Smooth muscle cell (in vitro differentiated cells): ENCODE results near the gene NHLRC2. TPM values are rescaled to one million over a fixed set of nuclear protein-coding genes. Genes with fewer than 3 reads are reported as not detected.

ENCODE experiments used
- DNase-seq: peaks from one replicate; lab custom pipeline; 2025; ENCODE audit not compliant: unreplicated experiment; lab: John Stamatoyannopoulos, UW
- H2AFZ ChIP-seq: fragments of 200-600 bp; sonication (generic); 2 replicates; pipeline ENCODE4 v1.6.0; 2016; ENCODE audit warnings: antibody characterized with exemption, low read depth, mild to moderate bottlenecking
- H3F3A ChIP-seq: fragments of 200-600 bp; sonication (generic); 2 replicates; pipeline ENCODE4 v1.6.0; 2017; ENCODE audit warnings: antibody characterized with exemption, low read depth
- H3K27ac ChIP-seq: fragments of 200-600 bp; sonication (generic); 2 replicates; pipeline ENCODE4 v1.5.1; 2016; ENCODE audit warnings: low read depth, mild to moderate bottlenecking
- H3K27me3 ChIP-seq: fragments of 200-600 bp; sonication (generic); 2 replicates; pipeline ENCODE4 v1.6.1; 2016; ENCODE audit warnings: low read depth, mild to moderate bottlenecking
- H3K36me3 ChIP-seq: fragments of 200-600 bp; sonication (generic); 2 replicates; pipeline ENCODE4 v1.5.1; 2016; ENCODE audit warnings: low read depth
- H3K4me1 ChIP-seq: fragments of 200-600 bp; sonication (generic); 2 replicates; pipeline ENCODE4 v1.5.1; 2016; ENCODE audit warnings: low read depth
- H3K4me2 ChIP-seq: fragments of 200-600 bp; sonication (generic); 2 replicates; pipeline ENCODE4 v1.6.0; 2016; ENCODE audit warnings: mild to moderate bottlenecking
- H3K4me3 ChIP-seq: fragments of 200-600 bp; sonication (generic); 2 replicates; pipeline ENCODE4 v1.5.1; 2016; ENCODE audit warnings: mild to moderate bottlenecking
- H3K79me2 ChIP-seq: fragments of 200-600 bp; sonication (generic); 2 replicates; pipeline ENCODE4 v1.6.0; 2016; ENCODE audit warnings: low read depth, mild to moderate bottlenecking
- H3K9ac ChIP-seq: fragments of 200-600 bp; sonication (generic); 2 replicates; pipeline ENCODE4 v1.6.0; 2016; ENCODE audit warnings: low read depth
- H3K9me3 ChIP-seq: fragments of 200-600 bp; sonication (generic); replicated peaks from 2 replicates; pipeline ENCODE4 v1.5.1; 2016; ENCODE audit warnings: low read depth
- H4K20me1 ChIP-seq: fragments of 200-600 bp; sonication (generic); 2 replicates; pipeline ENCODE4 v1.6.0; 2016; ENCODE audit warnings: low read depth
- WGBS: methylation state at CpG from one replicate; pipeline ENCODE4 v1.1.7; 2016; ENCODE audit warnings: low lambda C conversion rate; 5-methylcytosine and 5-hydroxymethylcytosine counted together
- polyA plus RNA-seq: library from polyadenylated mRNA; unstranded; fragments of >200 nt; fragmentation: Nextera tagmentation; extraction: Ambion mirVana; gene quantifications from 2 replicates; pipeline ENCODE4 v1.2.1, GENCODE V29; 2016
- total RNA-seq: library from RNA; depleted of rRNA; stranded (reverse); fragments of >200 nt; gene quantifications from 2 replicates; pipeline ENCODE4 v1.2.3, GENCODE V29; 2014
- TF ChIP-seq, protein P1 (sequence below): fragments of 200-600 bp; sonication (generic); IDR thresholded peaks from 2 replicates; pipeline ENCODE4 v1.5.1; 2017; ENCODE audit warnings: borderline replicate concordance, mild to moderate bottlenecking, antibody characterized with exemption; ENCODE audit not compliant: insufficient read depth, poor library complexity, severe bottlenecking

Gene NHLRC2
- total and polyA plus RNA-seq, 2 experiments from 2014 or later: 5.1 to 14.4 TPM

DNA sequence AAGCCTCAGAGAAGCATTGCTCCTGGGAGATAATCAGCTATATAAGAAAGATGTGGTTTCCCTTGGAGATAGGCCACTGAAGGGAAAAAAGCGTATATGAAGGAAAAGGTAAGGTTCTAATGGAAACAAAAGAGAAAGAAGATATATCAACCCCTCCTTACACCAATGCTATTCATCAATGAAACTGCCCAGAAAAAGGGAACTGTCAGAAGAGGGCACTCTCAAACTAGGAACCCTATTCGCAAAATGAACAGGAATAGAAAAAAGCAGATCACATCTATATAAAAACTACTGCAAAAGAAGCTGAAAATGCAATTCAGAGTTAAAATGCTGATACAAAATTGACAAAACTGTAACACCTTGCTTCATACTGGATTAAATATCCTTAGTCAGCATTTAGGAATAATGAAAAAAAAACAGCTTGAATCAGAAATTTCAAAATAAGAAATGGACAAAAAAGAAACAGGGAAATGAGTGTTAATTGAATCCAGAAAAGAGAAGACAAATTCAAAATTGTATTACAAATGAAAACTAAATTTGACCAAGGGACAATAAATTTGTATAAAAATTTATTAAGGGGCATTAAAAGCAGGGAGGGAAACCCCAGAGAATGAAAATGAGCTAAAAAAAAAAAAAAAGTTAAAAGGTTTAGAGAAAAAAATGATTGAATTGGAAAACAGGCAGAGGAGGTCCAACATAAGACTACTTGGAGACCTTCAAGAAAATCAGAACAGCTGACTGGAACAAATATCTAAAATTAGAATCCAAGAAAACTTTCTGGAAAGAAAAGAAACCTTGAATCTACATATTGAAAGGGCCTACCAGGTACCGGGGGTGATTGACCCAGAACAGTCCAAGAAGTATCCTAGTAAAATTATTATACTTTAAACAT is 17.9 kb downstream of the NHLRC2 start:
- Histone ChIP-seq H4K20me1 (peaks cover 11% of the 10 kb centered on the region), H3F3A (no peaks in the 10 kb centered on the region), H3K27me3 (no peaks in the 10 kb centered on the region), H3K4me1 (no peaks in the 10 kb centered on the region), H3K9me3 (peaks cover 8% of the 10 kb centered on the region), H3K27ac (no peak overlapping the region), H3K79me2 (peaks cover 24% of the 10 kb centered on the region), H3K4me2 (no peak overlapping the region), H3K4me3 (no peak overlapping the region), H3K9ac (no peak overlapping the region), H2AFZ (no peak overlapping the region), H3K36me3 (peaks cover 14% of the 10 kb centered on the region)
- no peak for DNase-seq
- WGBS: 98% methylated on average over 3 of the region's 3 CpGs
- TF ChIP-seq, protein P1, sequence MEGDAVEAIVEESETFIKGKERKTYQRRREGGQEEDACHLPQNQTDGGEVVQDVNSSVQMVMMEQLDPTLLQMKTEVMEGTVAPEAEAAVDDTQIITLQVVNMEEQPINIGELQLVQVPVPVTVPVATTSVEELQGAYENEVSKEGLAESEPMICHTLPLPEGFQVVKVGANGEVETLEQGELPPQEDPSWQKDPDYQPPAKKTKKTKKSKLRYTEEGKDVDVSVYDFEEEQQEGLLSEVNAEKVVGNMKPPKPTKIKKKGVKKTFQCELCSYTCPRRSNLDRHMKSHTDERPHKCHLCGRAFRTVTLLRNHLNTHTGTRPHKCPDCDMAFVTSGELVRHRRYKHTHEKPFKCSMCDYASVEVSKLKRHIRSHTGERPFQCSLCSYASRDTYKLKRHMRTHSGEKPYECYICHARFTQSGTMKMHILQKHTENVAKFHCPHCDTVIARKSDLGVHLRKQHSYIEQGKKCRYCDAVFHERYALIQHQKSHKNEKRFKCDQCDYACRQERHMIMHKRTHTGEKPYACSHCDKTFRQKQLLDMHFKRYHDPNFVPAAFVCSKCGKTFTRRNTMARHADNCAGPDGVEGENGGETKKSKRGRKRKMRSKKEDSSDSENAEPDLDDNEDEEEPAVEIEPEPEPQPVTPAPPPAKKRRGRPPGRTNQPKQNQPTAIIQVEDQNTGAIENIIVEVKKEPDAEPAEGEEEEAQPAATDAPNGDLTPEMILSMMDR: no peak

DNA sequence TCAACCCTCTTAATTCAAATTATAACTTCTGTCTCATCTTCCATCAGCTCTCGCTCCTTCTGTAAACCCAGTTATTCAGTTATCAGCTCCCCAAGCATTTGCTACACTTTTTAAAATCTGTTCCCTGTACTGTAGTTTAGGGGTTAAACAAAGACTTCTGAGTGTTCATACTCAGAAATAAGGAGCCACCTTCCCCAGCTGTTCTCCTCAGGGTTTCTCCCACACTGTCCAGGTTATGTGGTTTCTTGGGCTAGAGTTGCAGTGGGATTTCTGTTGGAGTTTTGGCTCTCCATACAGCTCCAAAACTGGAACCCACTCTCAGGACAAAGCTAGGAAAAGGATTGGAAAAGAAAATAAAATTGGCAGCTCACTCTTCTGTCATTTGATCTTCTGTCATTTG is 20.8 kb downstream of the NHLRC2 start:
- TF ChIP-seq, protein P1: no peak
- no peak for DNase-seq
- Histone ChIP-seq H3K4me1 (no peaks in the 10 kb centered on the region), H3K9ac (no peak overlapping the region), H3K36me3 (peaks cover 18% of the 10 kb centered on the region), H3F3A (no peaks in the 10 kb centered on the region), H3K27ac (no peak overlapping the region), H3K79me2 (peaks cover 28% of the 10 kb centered on the region), H4K20me1 (peaks cover 14% of the 10 kb centered on the region), H3K4me2 (no peak overlapping the region), H3K27me3 (no peaks in the 10 kb centered on the region), H2AFZ (no peak overlapping the region), H3K9me3 (peaks cover 8% of the 10 kb centered on the region), H3K4me3 (no peak overlapping the region)
- 97% methylated on average over 1 of the region's 1 CpG for WGBS

DNA sequence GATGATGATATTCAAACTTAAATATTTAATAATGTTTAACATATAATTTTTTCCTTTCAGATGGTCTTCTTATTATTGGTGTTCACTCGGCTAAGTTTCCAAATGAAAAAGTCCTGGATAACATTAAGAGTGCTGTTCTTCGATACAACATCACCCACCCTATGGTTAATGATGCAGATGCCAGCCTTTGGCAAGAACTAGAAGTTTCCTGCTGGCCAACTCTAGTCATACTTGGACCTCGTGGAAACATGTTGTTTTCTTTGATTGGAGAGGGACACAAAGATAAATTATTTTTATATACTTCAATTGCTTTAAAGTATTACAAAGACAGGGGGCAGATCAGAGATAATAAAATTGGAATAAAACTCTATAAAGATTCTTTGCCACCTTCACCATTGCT is 22.0 kb downstream of the NHLRC2 start:
- Histone ChIP-seq H3K27me3 (no peaks in the 10 kb centered on the region), H4K20me1 (peaks cover 14% of the 10 kb centered on the region), H3K9me3 (peaks cover 8% of the 10 kb centered on the region), H3K4me1 (no peaks in the 10 kb centered on the region), H3K36me3 (peaks cover 18% of the 10 kb centered on the region), H3K27ac (no peak overlapping the region), H3K9ac (no peak overlapping the region), H3K4me2 (no peak overlapping the region), H2AFZ (no peak overlapping the region), H3K4me3 (no peak overlapping the region), H3K79me2 (peaks cover 28% of the 10 kb centered on the region), H3F3A (no peaks in the 10 kb centered on the region)
- TF ChIP-seq, protein P1: no peak
- WGBS: 97% methylated on average over 3 of the region's 3 CpGs
- no peak for DNase-seq
